Measurements from ENCODE around the gene PREX1.

The PREX1 gene

GRCh38 chr20:48597521-48598302 lies 230.1 kb downstream of the PREX1 start:
- DNase-seq, result no peak

- no peak for DNase-seq
These were observed 231.4 kb downstream of the PREX1 start for GRCh38 chr20:48596334-48596898.

- no peak for DNase-seq
These were observed 232.1 kb downstream of the PREX1 start for GRCh38 chr20:48595495-48596333.

GRCh38 chr20:48594533-48594932 lies 233.3 kb downstream of the PREX1 start:
- no peak for DNase-seq

GRCh38 chr20:48592107-48592940 lies 235.5 kb downstream of the PREX1 start:
- no peak for DNase-seq

GRCh38 chr20:48586730-48587129 lies 241.1 kb downstream of the PREX1 start:
- no peak for DNase-seq

GRCh38 chr20:48585061-48585870 lies 242.5 kb downstream of the PREX1 start:
- no peak for DNase-seq

- no peak for DNase-seq
These were observed 243.3 kb downstream of the PREX1 start for GRCh38 chr20:48584391-48585060.

GRCh38 chr20:48583801-48584200 lies 244.0 kb downstream of the PREX1 start:
- DNase-seq, result no peak

GRCh38 chr20:48583171-48583570 lies 244.6 kb downstream of the PREX1 start:
- DNase-seq, result no peak

GRCh38 chr20:48582673-48582985 lies 245.2 kb downstream of the PREX1 start:
- DNase-seq, result no peak

- no peak for DNase-seq
These were observed 246.6 kb downstream of the PREX1 start for GRCh38 chr20:48581167-48581566.

- no peak for DNase-seq
These were observed 249.3 kb downstream of the PREX1 start for GRCh38 chr20:48578397-48579098.

- no peak for DNase-seq
These were observed 250.2 kb downstream of the PREX1 start for GRCh38 chr20:48577557-48577956.

GRCh38 chr20:48574383-48574782 lies 253.4 kb downstream of the PREX1 start:
- no peak for DNase-seq
